ENCODE data around the gene ADGRD2. TPM values are rescaled to one million over a fixed set of nuclear protein-coding genes. Genes with fewer than 3 reads are reported as not detected.

Gene ADGRD2
- total RNA-seq, 1 experiment from 2014 or later: 1.5 TPM

- H3K36me3 Mint-ChIP-seq (ENCODE audit: insufficient read depth in 1 of 3, low read depth in 3 of 3): no peaks in the 10 kb centered on the region
- H2BK20ac ChIP-seq (ENCODE audit: low read depth, low read length, poor library complexity, severe bottlenecking): no peak overlapping the region
- H3K18ac ChIP-seq (ENCODE audit: insufficient read length, low read depth, low read length): no peak overlapping the region
- H2BK5ac ChIP-seq (ENCODE audit: insufficient read length, low read length): no peak overlapping the region
- peaks cover 2% of the 10 kb centered on the region; the same call in 1 of the 2 replicates for H3K4me1 ChIP-seq (ENCODE audit: insufficient read depth, low read length)
- no peak overlapping the region for H2BK12ac ChIP-seq (ENCODE audit: insufficient read length, low read depth, low read length)
- H3K4me1 Mint-ChIP-seq: peaks cover 4 to 34% of the 10 kb centered on the region in 2 experiments; a peak in 3 of 4 replicates
- no peak overlapping the region for H3K9ac ChIP-seq (ENCODE audit: extremely low read depth, insufficient read length, low read length)
- H4K8ac ChIP-seq (replicated peaks; ENCODE audit: insufficient read length, low read depth, low read length): no peak overlapping the region
- H3K23me2 ChIP-seq (ENCODE audit: insufficient read length, low read depth, low read length, poor library complexity, severe bottlenecking): peaks cover 6% of the 10 kb centered on the region
- H3K9me3 ChIP-seq (ENCODE audit: control insufficient read depth, low read depth, low read length): no peaks in the 10 kb centered on the region
- peaks cover 56% of the 10 kb centered on the region for H3K27me3 Mint-ChIP-seq (ENCODE audit: low read depth)
- no peak overlapping the region for H3K4me3 Mint-ChIP-seq
- TF ChIP-seq CTCF (conservative IDR thresholded peaks at IDR 0.05): no peak
- no peak overlapping the region for H2AK5ac ChIP-seq (ENCODE audit: insufficient read length, low read length)
- H3K23ac ChIP-seq (ENCODE audit: insufficient read length, low read depth, low read length): no peak overlapping the region
- H3K14ac ChIP-seq (ENCODE audit: insufficient read depth, low read length): no peak overlapping the region
- no peak overlapping the region for H2BK120ac ChIP-seq (ENCODE audit: low read depth, low read length, poor library complexity, severe bottlenecking)
- H3K27ac ChIP-seq (ENCODE audit: insufficient read length, low read depth, low read length): no peak overlapping the region
- no peaks in the 10 kb centered on the region for H3K79me2 ChIP-seq (ENCODE audit: insufficient read depth, low read length)
- H3K4me2 ChIP-seq (ENCODE audit: insufficient read depth, insufficient read length, low read length): no peak overlapping the region
- no peak overlapping the region for H3K56ac ChIP-seq (ENCODE audit: insufficient read length, low read depth, low read length)
- no peak overlapping the region for H3K4ac ChIP-seq (ENCODE audit: low read depth, low read length)
- H4K5ac ChIP-seq (ENCODE audit: insufficient read length, low read depth, low read length): no peak overlapping the region
- H3K27ac Mint-ChIP-seq: no peak overlapping the region
- H3K9me3 Mint-ChIP-seq: peaks cover 0 to 5% of the 10 kb centered on the region in 2 experiments; a peak in 3 of 5 replicates
- peaks cover 31% of the 10 kb centered on the region for H3K27me3 ChIP-seq (ENCODE audit: insufficient read depth, low read length)
- no peak overlapping the region for H2BK15ac ChIP-seq (ENCODE audit: low read depth, low read length)
- H2AFZ ChIP-seq (ENCODE audit: low read length): no peak overlapping the region
- no peak overlapping the region for H3T11ph ChIP-seq (ENCODE audit: low read length)
- DNase-seq: no peak
- WGBS (ENCODE audit: extremely low coverage, insufficient read length, low lambda C conversion rate): no CpG with 5 or more reads among the region's 40 CpGs
- H4K20me1 ChIP-seq (ENCODE audit: control insufficient read depth, insufficient read depth, insufficient read length): no peaks in the 10 kb centered on the region
- H3K79me1 ChIP-seq (ENCODE audit: insufficient read depth, low read depth, low read length, poor library complexity, severe bottlenecking): no peaks in the 10 kb centered on the region
- H4K91ac ChIP-seq (ENCODE audit: insufficient read length, low read depth, low read length): no peak overlapping the region
These were observed 50.0 kb downstream of the ADGRD2 start for GRCh38 chr9:124500028-124500795.

Data from H9 (cell line).